HG02588 (cell line): ENCODE data around the gene TSC1.

ENCODE experiments used
- ATAC-seq: cut with Tn5 transposase; IDR thresholded peaks from one replicate; pipeline ENCODE4 v1.9.1; 2021; ENCODE audit warnings: mild to moderate bottlenecking, moderate library complexity; ENCODE audit not compliant: unreplicated experiment

Gene TSC1

DNA sequence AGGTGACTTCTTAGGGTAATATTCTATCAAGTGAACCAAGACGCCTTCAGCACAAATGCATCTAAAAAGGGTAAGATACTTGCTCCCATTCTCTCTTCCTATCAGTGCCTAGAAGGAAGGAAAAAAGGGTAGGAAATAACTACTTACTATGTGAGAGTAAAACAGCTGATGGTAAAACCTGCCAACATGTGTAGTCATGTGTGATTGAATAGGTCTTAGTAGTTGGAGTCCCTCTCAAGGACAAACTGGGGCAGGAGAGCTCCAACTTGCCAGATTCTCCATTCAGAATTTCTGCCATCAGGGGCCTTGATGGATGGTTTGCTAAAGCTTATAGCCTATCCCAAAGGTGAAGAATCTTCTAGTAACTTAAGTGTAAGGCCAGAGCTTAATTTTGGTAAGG is 5.2 kb downstream of the TSC1 start:
- ATAC-seq = no peak

- ATAC-seq = no peak
These were observed 6.9 kb downstream of the TSC1 start for GRCh38 chr9:132937463-132937901.

- ATAC-seq = no peak
These were observed 9.4 kb downstream of the TSC1 start for GRCh38 chr9:132935026-132935425.

DNA sequence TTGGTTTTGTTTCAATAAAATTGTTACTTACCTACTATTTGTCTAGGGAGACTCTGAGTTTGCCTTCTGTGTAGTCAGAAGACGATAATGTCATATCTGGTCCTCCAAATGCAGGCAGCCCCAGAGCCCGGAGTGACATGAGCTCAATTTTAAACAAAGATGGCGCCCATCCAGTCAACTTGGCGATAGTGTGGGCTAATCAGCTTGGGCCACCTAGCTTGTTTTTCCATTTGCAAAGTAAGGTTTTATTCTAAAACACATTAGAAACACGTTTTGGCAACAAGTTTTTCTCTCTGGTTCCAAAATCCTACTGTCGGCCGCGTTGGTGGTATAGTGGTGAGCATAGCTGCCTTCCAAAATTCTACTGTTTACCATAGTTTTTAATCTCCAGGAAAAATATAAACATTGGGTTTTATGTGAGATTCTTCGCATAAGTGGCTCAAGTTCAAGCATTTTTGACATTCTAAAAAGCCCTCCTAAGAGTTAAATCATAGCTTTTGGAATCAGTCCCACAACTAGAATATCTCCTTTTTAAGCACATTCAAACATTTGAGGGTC is 13.2 kb downstream of the TSC1 start:
- no peak for ATAC-seq

DNA sequence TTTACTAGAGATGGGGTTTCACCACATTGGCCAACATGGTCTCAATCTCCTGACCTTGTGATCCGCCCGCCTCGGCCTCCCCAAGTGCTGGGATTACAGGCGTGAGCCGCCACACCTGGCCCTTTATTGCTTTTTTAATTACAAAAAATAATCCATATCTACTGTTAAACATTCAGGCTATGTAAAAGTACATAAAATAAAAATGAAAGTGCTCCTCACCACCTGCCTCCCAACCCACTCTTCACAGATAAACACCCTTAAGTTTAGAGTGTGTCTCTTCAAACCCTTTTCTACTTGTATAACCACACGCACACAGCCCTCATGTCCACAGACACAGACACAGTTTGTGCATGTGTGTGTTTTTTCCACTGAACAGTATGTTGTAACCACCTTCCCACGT is 16.7 kb downstream of the TSC1 start:
- no peak for ATAC-seq

DNA sequence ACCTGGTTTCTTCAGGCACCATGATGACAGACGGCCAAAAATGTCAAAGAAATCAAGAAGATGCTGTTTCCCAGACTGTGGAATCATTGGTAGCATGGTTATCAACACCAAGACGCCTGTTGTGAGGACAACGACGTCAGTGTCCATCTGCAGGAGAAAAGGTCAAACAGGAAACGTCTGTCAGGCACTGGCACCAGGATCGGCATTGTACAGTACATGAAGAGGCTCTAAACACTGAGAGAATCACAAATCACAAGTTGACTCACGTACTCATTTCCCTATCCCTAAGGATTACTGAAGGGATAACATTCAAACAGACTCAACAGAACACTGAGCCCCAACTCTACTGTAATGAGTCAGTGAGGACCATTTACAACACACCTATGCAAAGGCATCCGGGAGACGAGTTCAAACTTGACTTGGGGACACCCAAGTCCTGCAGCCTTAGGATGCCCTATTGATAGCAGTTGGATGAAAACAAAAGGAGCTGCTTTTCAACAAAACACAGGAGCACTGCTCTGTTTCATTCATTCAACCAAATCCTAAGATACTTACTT is 21.0 kb downstream of the TSC1 start:
- no peak for ATAC-seq

GRCh38 chr9:132919614-132920268 is 24.7 kb downstream of the TSC1 start:
- ATAC-seq = no peak

DNA sequence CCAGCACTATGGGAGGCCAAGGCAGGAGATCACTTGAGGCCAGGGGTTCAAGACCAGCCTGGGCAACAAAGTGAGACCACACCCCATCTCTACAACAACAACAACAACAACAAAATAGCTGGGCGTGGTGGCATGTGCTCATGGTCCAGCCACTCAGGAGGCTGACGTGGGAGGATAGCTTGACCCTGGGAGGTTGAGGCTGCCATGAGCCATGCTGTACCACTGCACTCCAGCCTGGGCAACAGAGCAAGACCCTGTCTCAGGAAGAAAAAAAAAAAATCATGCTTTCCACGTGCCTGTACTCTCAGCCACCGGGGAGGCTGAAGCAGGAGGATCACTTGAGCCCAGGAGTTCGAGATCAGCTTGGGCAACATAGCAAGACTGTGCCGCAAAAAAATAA is 29.5 kb downstream of the TSC1 start:
- ATAC-seq = no peak

GRCh38 chr9:132912131-132912530 is 32.3 kb downstream of the TSC1 start:
- no peak for ATAC-seq

DNA sequence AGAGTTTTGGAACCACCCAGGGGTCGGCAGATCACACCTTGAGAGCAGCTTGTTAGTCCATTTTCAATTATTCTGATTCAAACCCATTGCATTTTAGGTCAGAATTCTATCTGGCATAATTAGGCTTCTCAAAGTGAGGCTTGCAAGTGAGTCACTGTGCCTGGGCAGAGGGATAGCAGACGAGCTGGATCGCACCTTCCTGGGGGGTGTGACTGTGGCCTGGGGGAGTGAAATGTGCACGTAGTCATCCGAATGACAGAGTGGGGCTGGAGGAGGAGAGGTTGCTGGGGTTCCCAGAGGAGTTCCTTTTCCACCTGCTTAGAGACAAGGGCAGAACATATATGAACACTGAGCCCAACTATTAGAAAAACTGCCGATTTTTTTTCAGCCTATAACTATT is 34.0 kb downstream of the TSC1 start:
- ATAC-seq = no peak

DNA sequence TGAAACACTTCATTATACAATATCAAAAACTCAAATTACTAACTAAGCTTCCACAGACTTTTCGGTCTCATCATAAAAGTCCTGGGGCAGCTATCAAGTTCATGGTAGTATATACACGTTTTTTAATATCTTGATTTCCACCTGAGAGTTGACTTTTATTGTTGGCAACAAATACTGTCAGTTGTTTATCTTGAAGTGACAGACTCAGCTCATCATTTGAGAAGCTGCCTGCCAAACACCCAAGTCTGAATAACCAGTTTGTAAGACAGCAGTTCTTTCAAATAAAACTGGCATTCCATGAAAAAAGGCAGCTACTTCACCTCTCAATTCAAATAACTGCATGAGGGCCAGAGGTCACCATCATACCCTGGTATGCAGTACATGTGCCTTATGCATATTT is 35.1 kb downstream of the TSC1 start:
- ATAC-seq = no peak

DNA sequence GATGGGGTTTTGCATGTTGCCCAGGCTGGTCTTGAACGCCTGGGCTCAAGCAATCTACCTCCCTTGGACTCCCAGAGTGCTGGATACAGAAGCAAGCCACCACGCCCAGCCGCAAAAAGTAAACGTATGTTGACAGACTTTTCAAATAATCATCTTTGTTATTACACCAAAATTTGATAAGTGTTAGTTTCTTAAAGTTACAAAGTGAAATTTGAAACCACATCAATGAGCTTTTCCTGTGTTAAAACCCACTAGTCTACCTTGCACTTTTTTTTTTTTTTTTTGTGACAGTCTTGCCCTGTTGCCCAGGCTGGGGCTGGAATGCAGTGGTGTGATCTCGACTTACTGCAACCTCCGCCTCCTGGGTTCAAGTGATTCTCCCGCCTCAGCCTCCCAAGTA is 35.8 kb downstream of the TSC1 start:
- ATAC-seq = no peak

GRCh38 chr9:132905726-132906125 is 38.7 kb downstream of the TSC1 start:
- ATAC-seq = no peak

- no peak for ATAC-seq
These were observed 40.6 kb downstream of the TSC1 start for GRCh38 chr9:132903574-132904492.

- no peak for ATAC-seq
These were observed 42.3 kb downstream of the TSC1 start for GRCh38 chr9:132901858-132902831.

GRCh38 chr9:132898051-132898450 is 46.4 kb downstream of the TSC1 start:
- no peak for ATAC-seq

DNA sequence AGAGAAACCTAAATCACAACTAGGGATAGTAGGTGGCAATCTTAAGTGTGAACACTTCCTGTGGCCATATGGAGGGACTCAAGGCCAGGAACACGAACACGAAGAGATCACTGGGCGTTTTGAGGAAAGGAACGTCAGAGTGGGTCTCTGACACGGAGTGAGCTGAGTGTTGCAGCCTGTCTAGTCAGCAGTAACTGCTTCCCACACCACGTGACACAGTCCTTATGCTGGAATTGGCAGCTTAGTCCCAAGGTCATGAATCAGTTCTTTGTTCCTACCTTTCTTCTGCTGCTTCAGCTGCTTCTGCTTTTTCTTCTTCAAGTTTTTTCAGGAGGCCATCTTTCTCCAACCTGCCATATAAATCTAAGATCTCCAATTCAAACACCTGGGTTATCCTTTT is 47.5 kb downstream of the TSC1 start:
- no peak for ATAC-seq

GRCh38 chr9:132896264-132896663 is 48.2 kb downstream of the TSC1 start:
- ATAC-seq = no peak

DNA sequence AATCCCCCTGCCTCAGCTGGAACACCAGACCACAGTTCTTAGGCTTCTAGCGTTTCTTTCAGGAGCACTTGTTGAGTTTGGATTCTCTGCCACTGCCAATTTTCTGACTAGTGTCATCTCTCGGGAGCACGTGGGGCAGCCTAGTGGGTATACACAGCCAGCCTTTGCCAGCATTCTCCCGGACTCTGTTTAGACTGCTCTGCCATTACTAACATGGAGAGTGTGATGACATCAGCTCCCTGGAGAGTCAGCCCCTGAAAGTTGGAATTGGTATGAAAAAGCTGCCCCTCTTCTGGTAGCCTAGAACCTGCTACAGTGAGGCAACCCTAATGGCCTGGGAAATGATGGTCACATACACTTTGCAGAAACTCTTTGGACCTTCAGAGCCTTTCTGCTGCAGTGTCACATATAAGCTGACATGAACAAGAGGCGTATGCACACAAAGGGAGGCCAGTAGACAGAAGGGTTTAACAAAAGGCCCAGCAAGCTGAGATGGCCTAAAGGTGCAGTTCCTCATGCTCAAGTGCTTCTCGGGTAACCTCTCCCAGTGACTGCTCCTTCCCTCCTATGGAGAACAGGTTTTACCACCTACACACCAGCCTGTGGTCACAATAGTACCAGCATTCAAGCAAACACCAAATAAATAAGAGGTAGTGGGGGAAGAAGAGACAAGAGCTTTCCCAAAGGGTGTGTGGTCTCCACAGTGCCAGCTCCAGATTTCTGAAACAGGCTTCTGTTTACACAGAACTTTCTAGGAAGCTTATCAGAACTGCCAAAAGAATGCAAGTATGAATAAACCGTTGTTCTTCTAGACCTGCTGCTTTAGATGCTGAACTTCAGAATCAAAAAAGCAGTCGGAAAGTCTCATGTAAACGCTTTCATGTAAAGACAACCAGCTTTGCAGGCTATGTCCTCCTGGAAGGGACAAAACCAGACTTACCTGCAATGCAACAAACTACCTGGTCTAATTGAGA is 49.3 kb downstream of the TSC1 start:
- ATAC-seq = no peak
